ENCODE measurements around the gene PKN1.

The PKN1 gene

DNA sequence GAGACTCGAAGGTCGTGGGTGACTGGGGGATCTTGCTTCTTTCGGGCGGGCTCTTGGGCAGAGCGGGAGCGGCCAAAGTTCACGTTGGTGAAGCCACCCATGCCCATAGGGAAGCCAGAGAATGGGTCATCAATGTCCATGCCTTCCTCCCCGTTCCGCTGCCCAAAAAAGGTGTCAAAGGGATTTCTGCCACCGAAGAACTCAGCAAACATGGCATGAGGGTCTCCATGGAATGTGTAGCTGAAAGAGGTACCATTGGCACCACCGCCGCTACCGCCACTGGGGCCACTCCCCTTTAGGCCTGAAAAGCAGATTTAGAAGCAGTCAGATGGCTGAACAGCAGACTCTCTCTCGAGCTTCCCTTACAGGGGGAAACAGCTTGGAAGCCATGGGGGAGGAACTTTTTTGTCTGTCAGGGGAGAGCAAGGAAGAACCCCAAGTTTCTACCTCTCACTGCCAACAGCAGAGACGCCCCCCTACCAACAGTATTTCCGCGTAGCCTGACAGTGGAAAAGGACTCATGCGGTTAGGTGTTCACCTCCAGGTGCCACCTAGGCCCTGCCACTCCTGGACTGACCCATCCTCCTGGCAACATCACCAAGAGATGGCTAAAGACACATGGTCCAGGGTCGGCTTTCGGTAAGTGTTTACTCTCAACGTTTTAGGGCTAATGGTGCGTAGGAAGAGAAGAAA is 83.8 kb downstream of the PKN1 start:
- no peak for DNase-seq

DNA sequence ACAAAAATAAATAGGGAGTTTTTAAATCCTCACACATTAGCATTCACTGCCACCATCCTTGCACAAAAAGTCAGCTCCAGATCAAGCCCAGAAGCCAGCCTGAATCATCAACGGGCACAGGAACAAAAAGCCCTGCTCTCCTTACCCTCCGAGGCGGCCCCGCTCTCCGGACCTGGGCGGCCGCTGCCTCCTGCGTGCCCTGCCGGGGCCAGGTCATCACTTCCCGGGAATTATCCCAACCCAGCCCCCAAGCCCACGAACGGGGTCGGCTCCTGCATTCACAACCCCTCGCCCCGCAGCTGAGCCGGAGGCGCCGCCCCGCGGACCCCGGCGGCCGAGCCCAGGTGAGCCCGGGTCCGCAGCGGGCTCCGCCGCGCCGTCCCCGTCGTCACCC is 84.3 kb downstream of the PKN1 start:
- no peak for DNase-seq

DNA sequence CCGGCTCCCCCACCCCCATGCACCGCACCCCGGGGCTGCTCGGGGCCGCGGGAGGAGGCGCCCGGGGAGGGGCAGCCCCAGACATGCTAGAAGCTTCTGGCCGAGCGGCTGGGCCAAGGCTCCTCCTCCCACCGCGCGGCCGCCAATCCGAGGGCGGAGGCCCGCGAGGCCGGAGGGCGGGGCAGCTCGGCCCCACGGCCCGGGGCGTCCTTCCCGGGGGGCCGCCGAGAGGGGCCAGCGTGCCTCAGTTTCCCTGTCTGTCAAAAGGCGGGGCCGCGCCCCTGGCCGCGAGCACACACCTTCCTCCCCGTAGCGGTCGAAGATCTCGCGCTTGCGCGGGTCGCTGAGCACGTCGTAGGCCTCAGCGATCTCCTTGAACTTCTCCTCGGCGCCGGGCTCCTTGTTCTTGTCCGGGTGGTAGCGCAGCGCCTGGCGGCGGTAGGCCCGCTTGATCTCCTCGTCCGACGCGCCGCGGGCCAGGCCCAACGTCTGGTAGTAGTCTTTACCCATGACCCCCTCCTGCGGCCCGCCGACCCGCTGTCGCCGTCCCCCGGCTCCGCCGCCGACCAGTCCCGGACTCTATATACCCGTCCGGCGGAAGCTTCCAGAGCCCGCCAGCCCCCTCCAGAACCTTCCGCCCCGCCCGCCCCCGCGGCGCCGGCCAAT is 84.9 kb downstream of the PKN1 start, which contains the start of gene DNAJB1:
Gene DNAJB1 (minus strand): TSS at position 558 of the 666 bp plus-strand sequence. CDS start 48 bp downstream, at position 510.
- no peak for DNase-seq

DNA sequence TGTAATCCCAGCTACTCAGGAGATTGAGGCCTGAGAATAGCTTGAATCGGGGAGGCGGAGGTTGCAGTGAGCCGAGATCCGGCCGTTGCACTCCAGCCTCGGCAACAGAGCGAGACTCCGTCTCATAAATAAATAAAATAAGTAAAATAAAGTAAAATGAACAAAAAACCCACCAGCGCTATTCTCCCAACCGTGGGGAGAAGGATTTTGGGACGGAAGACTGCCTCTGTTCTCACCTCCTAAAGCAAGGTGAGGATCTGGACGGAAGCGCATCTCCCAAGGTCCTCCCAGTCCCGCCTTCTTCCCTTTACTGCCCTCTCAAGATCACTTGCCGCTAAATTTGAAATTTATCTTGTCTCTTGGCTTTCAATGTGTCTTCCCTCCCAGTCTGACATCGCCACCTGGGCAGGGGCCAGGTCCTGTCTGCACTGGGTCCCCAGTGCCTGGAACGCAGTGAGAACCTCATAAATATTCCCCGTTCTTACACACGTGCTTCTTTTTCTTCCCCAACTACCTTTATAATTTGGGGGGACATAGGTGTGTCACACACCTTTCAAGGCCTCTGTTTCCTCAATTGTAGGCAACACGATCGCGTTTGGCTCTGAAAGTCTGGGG is 86.2 kb downstream of the PKN1 start:
- no peak for DNase-seq

DNA sequence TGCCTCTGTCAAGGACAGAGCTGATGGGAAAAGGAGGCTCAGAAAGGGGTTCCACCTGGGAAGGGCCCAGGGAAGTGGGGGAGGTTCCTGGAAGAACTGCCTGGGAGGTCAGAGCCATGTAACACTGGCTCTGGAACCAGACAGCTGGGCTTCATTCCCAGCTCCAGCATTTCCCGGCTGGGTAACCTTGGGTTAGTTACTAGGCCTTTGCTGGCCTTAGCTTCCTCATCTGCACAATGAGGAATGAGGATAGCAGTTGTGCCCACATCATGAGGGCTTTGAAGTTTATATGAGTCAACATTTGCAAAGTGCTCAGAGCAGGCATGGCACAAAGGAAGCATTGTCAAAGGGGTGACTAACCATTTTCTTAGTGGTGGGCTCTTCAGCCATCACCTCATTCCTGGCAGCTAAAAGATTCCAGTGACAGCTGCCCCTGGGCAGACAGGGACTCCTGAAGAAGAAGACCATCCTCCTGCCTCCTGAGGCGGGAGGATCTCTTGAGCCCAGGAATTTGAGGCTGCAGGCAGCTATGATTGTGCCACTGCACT is 86.8 kb downstream of the PKN1 start:
- no peak for DNase-seq

DNA sequence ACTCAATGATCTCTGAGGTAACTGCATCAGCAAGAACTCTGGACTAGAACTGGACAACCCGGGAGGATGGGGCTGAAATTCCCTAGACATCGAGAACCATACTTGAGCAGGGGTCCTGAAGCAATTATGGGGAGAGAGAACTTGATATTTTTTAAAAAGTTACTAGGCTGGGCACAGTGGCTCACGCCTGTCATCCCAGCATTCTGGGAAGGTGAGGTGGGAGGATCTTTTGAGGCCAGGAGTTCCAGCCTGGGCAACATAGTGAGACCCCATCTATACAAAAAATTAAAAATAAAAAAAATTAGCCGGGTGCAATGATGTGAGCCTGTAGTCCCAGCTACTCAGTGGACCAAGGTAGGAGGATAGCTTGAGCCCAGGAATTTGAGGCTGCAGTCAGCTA is 87.4 kb downstream of the PKN1 start:
- no peak for DNase-seq

Data from DMS 273 treated with DMSO at 0.1 percent for 48 hours (cell line).